ENCODE measurements around the gene PI4KB.

Gene PI4KB

GRCh38 chr1:151369302-151369610, 42.0 kb upstream of the PI4KB start:
- no peak overlapping the region for H3K4me3 ChIP-seq (ENCODE audit: low read depth, low read length)
- TF ChIP-seq, protein P1, sequence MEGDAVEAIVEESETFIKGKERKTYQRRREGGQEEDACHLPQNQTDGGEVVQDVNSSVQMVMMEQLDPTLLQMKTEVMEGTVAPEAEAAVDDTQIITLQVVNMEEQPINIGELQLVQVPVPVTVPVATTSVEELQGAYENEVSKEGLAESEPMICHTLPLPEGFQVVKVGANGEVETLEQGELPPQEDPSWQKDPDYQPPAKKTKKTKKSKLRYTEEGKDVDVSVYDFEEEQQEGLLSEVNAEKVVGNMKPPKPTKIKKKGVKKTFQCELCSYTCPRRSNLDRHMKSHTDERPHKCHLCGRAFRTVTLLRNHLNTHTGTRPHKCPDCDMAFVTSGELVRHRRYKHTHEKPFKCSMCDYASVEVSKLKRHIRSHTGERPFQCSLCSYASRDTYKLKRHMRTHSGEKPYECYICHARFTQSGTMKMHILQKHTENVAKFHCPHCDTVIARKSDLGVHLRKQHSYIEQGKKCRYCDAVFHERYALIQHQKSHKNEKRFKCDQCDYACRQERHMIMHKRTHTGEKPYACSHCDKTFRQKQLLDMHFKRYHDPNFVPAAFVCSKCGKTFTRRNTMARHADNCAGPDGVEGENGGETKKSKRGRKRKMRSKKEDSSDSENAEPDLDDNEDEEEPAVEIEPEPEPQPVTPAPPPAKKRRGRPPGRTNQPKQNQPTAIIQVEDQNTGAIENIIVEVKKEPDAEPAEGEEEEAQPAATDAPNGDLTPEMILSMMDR (IDR thresholded peaks at IDR 0.05; ENCODE audit: low read depth, low read length) = no peak

- TF ChIP-seq, protein P1 (IDR thresholded peaks at IDR 0.05; ENCODE audit: low read depth, low read length) = no peak
- H3K4me3 ChIP-seq (ENCODE audit: low read depth, low read length) = no peak overlapping the region
Measured at GRCh38 chr1:151368393-151369301, 41.4 kb upstream of the PI4KB start.

GRCh38 chr1:151367658-151368392, 40.6 kb upstream of the PI4KB start:
- no peak overlapping the region for H3K4me3 ChIP-seq (ENCODE audit: low read depth, low read length)
- TF ChIP-seq, protein P1 (IDR thresholded peaks at IDR 0.05; ENCODE audit: low read depth, low read length) = no peak

- TF ChIP-seq, protein P1 (IDR thresholded peaks at IDR 0.05; ENCODE audit: low read depth, low read length) = 0 out of 2 replicates have a peak, but pooled peaks have one; percentile 6
- no peak overlapping the region for H3K4me3 ChIP-seq (ENCODE audit: low read depth, low read length)
Measured at GRCh38 chr1:151364996-151365395, 37.8 kb upstream of the PI4KB start.

DNA sequence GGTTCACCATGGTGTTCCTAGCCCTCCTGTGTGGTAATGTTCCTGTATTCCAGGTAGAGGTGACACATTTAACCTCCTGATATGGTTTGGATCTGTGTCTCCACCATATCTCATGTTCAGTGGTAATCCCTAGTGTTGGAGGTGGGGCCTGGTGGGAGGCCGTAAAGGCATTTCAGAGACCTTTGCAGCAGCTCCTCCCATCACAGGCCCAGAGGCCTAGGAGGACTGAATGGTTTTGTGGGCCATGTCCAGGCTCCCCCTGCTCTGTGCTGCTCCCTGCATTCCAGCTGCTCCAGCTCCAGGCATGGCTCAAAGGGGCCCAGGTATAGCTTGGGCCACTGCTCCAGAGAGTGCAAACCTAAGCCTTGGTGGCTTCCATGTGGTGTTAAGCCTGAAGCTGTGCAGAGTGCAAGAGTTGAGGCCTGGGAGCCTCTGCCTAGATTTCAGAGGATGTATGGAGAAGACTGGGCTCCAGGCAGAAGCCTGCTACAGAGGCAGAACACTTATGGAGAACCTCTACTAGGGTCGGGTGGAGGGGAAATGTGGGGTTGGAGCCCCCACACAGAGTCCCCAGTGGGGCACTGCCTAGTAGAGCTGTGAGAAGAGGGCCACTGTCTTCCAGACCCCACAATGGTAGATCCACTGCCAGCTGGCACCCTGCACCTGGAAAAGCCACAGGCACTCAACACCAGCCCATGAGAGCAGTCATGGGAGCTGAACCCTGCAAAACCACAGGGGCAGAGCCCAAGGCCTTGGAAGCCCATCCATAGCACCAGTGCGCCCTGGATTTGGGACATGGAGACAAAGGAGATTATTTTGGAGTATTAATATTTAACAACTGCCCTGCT, 35.3 kb upstream of the PI4KB start:
- H3K4me3 ChIP-seq (ENCODE audit: low read depth, low read length) = no peak overlapping the region
- TF ChIP-seq, protein P1 (IDR thresholded peaks at IDR 0.05; ENCODE audit: low read depth, low read length) = no peak

DNA sequence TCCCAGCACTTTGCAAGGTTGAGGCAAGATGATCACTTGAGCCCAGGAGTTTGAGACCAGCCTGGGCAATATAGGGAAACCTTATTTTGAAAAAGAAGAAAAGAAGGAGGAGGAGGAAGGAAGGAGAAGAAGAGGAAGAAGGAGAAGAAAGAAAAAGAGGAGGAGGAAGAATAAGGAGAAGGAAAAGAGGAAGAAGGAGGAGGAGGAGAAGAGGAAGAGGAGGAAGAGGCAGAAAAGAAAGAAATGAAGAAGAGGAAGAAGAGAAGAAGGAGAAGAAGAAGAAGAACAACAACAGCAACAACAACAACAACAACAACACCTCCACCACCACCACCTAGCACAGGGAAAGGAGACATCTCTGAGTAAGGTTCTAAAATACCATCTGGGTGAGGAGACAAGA, 34.7 kb upstream of the PI4KB start:
- H3K4me3 ChIP-seq (ENCODE audit: low read depth, low read length) = no peak overlapping the region
- TF ChIP-seq, protein P1 (IDR thresholded peaks at IDR 0.05; ENCODE audit: low read depth, low read length) = no peak
